GM12891 (cell line): ENCODE results near the gene GCGR.

Experiments
- PAX5 ChIP-seq: IDR thresholded peaks from 2 replicates; pipeline ENCODE4 v1.6.1; 2011; ENCODE audit warnings: low read length, moderate library complexity, mild to moderate bottlenecking; ENCODE audit not compliant: insufficient read depth, severe bottlenecking
- POLR2A ChIP-seq: IDR thresholded peaks from 2 replicates; pipeline ENCODE4 v1.6.1; 2011; ENCODE audit warnings: low read depth, low read length, control low read depth
- POLR2AphosphoS5 ChIP-seq: IDR thresholded peaks from 2 replicates; pipeline ENCODE4 v1.6.1; 2011; ENCODE audit warnings: low read depth, low read length, control low read depth
- POU2F2 ChIP-seq: IDR thresholded peaks from 2 replicates; pipeline ENCODE4 v1.6.1; 2011; ENCODE audit warnings: low read depth, mild to moderate bottlenecking, control low read depth, low read length, moderate library complexity
- SPI1 ChIP-seq: IDR thresholded peaks from 2 replicates; pipeline ENCODE4 v1.6.1; 2011; ENCODE audit warnings: low read depth, low read length, control low read depth
- TAF1 ChIP-seq: IDR thresholded peaks from 2 replicates; pipeline ENCODE4 v1.6.1; 2011; ENCODE audit warnings: low read depth, low read length, control low read depth

DNA sequence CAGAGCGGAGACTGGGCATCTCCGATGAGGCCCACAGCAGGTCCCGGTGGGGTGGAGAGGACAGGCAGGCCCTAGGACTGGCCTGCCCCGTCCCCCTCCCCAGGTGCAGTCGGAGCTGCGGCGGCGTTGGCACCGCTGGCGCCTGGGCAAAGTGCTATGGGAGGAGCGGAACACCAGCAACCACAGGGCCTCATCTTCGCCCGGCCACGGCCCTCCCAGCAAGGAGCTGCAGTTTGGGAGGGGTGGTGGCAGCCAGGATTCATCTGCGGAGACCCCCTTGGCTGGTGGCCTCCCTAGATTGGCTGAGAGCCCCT, 9.4 kb downstream of the GCGR start:
- no peak for TF ChIP-seq POLR2A
- no peak for TF ChIP-seq TAF1
- TF ChIP-seq POLR2AphosphoS5: no peak
- TF ChIP-seq POU2F2: no peak
- no peak for TF ChIP-seq SPI1
- TF ChIP-seq PAX5: no peak
